Mesendoderm (in vitro differentiated cells): ENCODE measurements around the gene METTL15.

Experiments used
- DNase-seq: peaks from one replicate; pipeline ENCODE4 v3.0.0; 2013
- H2AK5ac ChIP-seq: 2 replicates; pipeline ENCODE4 v1.6.1; 2013; ENCODE audit warnings: low read length, inconsistent platforms
- H2BK120ac ChIP-seq: 2 replicates; pipeline ENCODE4 v1.6.1; 2013; ENCODE audit warnings: low read depth, mild to moderate bottlenecking, low read length, moderate library complexity, mixed read lengths
- H2BK15ac ChIP-seq: replicated peaks from 2 replicates; pipeline ENCODE4 v1.6.1; 2013; ENCODE audit warnings: low read depth, mild to moderate bottlenecking, moderate library complexity
- H2BK5ac ChIP-seq: 2 replicates; pipeline ENCODE4 v1.6.1; 2013; ENCODE audit warnings: low read length, inconsistent platforms
- H3K18ac ChIP-seq: 2 replicates; pipeline ENCODE4 v1.6.1; 2013; ENCODE audit warnings: mild to moderate bottlenecking, low read length, mixed read lengths
- H3K23ac ChIP-seq: one replicate; pipeline ENCODE4 v1.6.1; 2013; ENCODE audit warnings: low read length
- H3K27ac ChIP-seq: 2 replicates; pipeline ENCODE4 v1.5.1; 2013; ENCODE audit warnings: low read depth, mild to moderate bottlenecking, inconsistent platforms, low read length, moderate library complexity
- H3K27me3 ChIP-seq: 2 replicates; pipeline ENCODE4 v1.6.1; 2013; ENCODE audit warnings: low read length, control low read depth, mild to moderate bottlenecking, inconsistent platforms; ENCODE audit not compliant: insufficient read depth, poor library complexity
- H3K36me3 ChIP-seq: 2 replicates; pipeline ENCODE4 v1.6.1; 2013; ENCODE audit warnings: low read length, inconsistent platforms; ENCODE audit not compliant: control insufficient read depth, insufficient read depth
- H3K4ac ChIP-seq: one replicate; pipeline ENCODE4 v1.6.1; 2013; ENCODE audit warnings: low read depth, mild to moderate bottlenecking, low read length, moderate library complexity
- H3K4me1 ChIP-seq: 2 replicates; pipeline ENCODE4 v1.6.1; 2013; ENCODE audit warnings: low read depth, low read length, inconsistent platforms; ENCODE audit not compliant: control insufficient read depth
- H3K4me2 ChIP-seq: 2 replicates; pipeline ENCODE4 v1.6.1; 2013; ENCODE audit warnings: low read length
- H3K4me3 ChIP-seq: 2 replicates; pipeline ENCODE4 v1.5.1; 2013; ENCODE audit warnings: mild to moderate bottlenecking, low read length
- H3K56ac ChIP-seq: one replicate; pipeline ENCODE4 v1.6.1; 2013; ENCODE audit warnings: low read length
- H3K79me1 ChIP-seq: 2 replicates; pipeline ENCODE4 v1.6.1; 2013; ENCODE audit warnings: low read length, inconsistent platforms
- H3K79me2 ChIP-seq: 2 replicates; pipeline ENCODE4 v1.6.1; 2013; ENCODE audit warnings: mild to moderate bottlenecking, low read length; ENCODE audit not compliant: control insufficient read depth, insufficient read depth
- H3K9ac ChIP-seq: 2 replicates; pipeline ENCODE4 v1.6.1; 2013; ENCODE audit warnings: low read length, inconsistent platforms
- H4K5ac ChIP-seq: one replicate; pipeline ENCODE4 v1.6.1; 2013; ENCODE audit warnings: low read length
- H4K8ac ChIP-seq: one replicate; pipeline ENCODE4 v1.6.1; 2013; ENCODE audit warnings: low read depth, mild to moderate bottlenecking, control low read depth, low read length, moderate library complexity
- WGBS: extraction: QIAGEN DNeasy Blood & Tissue Kit; methylation state at CpG from one replicate; pipeline ENCODE4 v1.1.7; 2013; ENCODE audit warnings: low lambda C conversion rate, missing lambda C conversion rate; ENCODE audit not compliant: insufficient coverage; ENCODE audit errors: extremely low coverage; 5-methylcytosine and 5-hydroxymethylcytosine counted together

The METTL15 gene

GRCh38 chr11:28346209-28346608 is 238.0 kb downstream of the METTL15 start:
- H4K5ac ChIP-seq, result no peak overlapping the region
- no peaks in the 10 kb centered on the region for H3K79me1 ChIP-seq
- H2BK120ac ChIP-seq, result no peak overlapping the region
- no peaks in the 10 kb centered on the region for H3K79me2 ChIP-seq
- no peaks in the 10 kb centered on the region for H3K4me1 ChIP-seq
- H3K9ac ChIP-seq, result no peak overlapping the region
- no peak overlapping the region for H4K8ac ChIP-seq
- H2BK15ac ChIP-seq, result no peak overlapping the region
- no peak overlapping the region for H3K18ac ChIP-seq
- H3K4ac ChIP-seq, result no peak overlapping the region
- no peak for DNase-seq
- no peak overlapping the region for H3K56ac ChIP-seq
- H3K36me3 ChIP-seq, result no peaks in the 10 kb centered on the region
- H3K27ac ChIP-seq, result no peak overlapping the region
- no peak overlapping the region for H2BK5ac ChIP-seq
- H2AK5ac ChIP-seq, result no peak overlapping the region
- no peak overlapping the region for H3K4me2 ChIP-seq
- H3K23ac ChIP-seq, result no peak overlapping the region
- no peaks in the 10 kb centered on the region for H3K27me3 ChIP-seq
- no peak overlapping the region for H3K4me3 ChIP-seq

- Histone ChIP-seq H3K79me1 (no peaks in the 10 kb centered on the region), H3K23ac (no peak overlapping the region), H3K36me3 (no peaks in the 10 kb centered on the region), H3K56ac (no peak overlapping the region), H2BK120ac (no peak overlapping the region), H3K27ac (no peak overlapping the region), H2BK5ac (no peak overlapping the region), H4K5ac (no peak overlapping the region), H4K8ac (no peak overlapping the region), H3K27me3 (no peaks in the 10 kb centered on the region), H3K18ac (no peak overlapping the region), H3K4me1 (no peaks in the 10 kb centered on the region), H2BK15ac (no peak overlapping the region), H3K79me2 (no peaks in the 10 kb centered on the region), H3K4ac (no peak overlapping the region), H2AK5ac (no peak overlapping the region), H3K4me2 (no peak overlapping the region), H3K9ac (no peak overlapping the region), H3K4me3 (no peak overlapping the region)
- WGBS, result no CpG with 5 or more reads among the region's 1 CpG
- no peak for DNase-seq
Observed at GRCh38 chr11:28346721-28347120, 238.5 kb downstream of the METTL15 start.

GRCh38 chr11:28347371-28347770 is 239.2 kb downstream of the METTL15 start:
- H2BK15ac ChIP-seq, result no peak overlapping the region
- no peaks in the 10 kb centered on the region for H3K79me1 ChIP-seq
- H3K4me1 ChIP-seq, result no peaks in the 10 kb centered on the region
- no peak overlapping the region for H4K5ac ChIP-seq
- H3K27me3 ChIP-seq, result no peaks in the 10 kb centered on the region
- H3K4ac ChIP-seq, result no peak overlapping the region
- no peak overlapping the region for H3K56ac ChIP-seq
- no peaks in the 10 kb centered on the region for H3K79me2 ChIP-seq
- no peak overlapping the region for H2AK5ac ChIP-seq
- no CpG with 5 or more reads among the region's 5 CpGs for WGBS
- H4K8ac ChIP-seq, result no peak overlapping the region
- no peak overlapping the region for H3K27ac ChIP-seq
- no peak overlapping the region for H3K4me2 ChIP-seq
- H2BK120ac ChIP-seq, result no peak overlapping the region
- no peak for DNase-seq
- H3K9ac ChIP-seq, result no peak overlapping the region
- H3K18ac ChIP-seq, result no peak overlapping the region
- H3K23ac ChIP-seq, result no peak overlapping the region
- no peak overlapping the region for H2BK5ac ChIP-seq
- no peak overlapping the region for H3K4me3 ChIP-seq
- no peaks in the 10 kb centered on the region for H3K36me3 ChIP-seq

GRCh38 chr11:28350216-28350615 is 242.0 kb downstream of the METTL15 start:
- Histone ChIP-seq H3K36me3 (no peaks in the 10 kb centered on the region), H3K79me1 (no peaks in the 10 kb centered on the region), H3K4me1 (no peaks in the 10 kb centered on the region), H4K5ac (no peak overlapping the region), H2BK5ac (no peak overlapping the region), H3K9ac (no peak overlapping the region), H3K4me2 (no peak overlapping the region), H3K4ac (no peak overlapping the region), H2AK5ac (no peak overlapping the region), H3K56ac (no peak overlapping the region), H4K8ac (no peak overlapping the region), H3K27me3 (no peaks in the 10 kb centered on the region), H2BK15ac (no peak overlapping the region), H3K27ac (no peak overlapping the region), H3K23ac (no peak overlapping the region), H2BK120ac (no peak overlapping the region), H3K4me3 (no peak overlapping the region), H3K18ac (no peak overlapping the region), H3K79me2 (no peaks in the 10 kb centered on the region)
- DNase-seq, result no peak

- Histone ChIP-seq H3K79me2 (no peaks in the 10 kb centered on the region), H2BK15ac (no peak overlapping the region), H4K8ac (no peak overlapping the region), H3K27me3 (no peaks in the 10 kb centered on the region), H3K4me1 (no peaks in the 10 kb centered on the region), H3K18ac (no peak overlapping the region), H2BK5ac (no peak overlapping the region), H4K5ac (no peak overlapping the region), H3K79me1 (no peaks in the 10 kb centered on the region), H3K4ac (no peak overlapping the region), H3K23ac (no peak overlapping the region), H3K9ac (no peak overlapping the region), H2BK120ac (no peak overlapping the region), H3K56ac (no peak overlapping the region), H3K36me3 (no peaks in the 10 kb centered on the region), H2AK5ac (no peak overlapping the region), H3K27ac (no peak overlapping the region), H3K4me2 (no peak overlapping the region), H3K4me3 (no peak overlapping the region)
- DNase-seq, result no peak
- no CpG with 5 or more reads among the region's 2 CpGs for WGBS
Observed at GRCh38 chr11:28353991-28354390, 245.8 kb downstream of the METTL15 start.

- Histone ChIP-seq H3K4ac (no peak overlapping the region), H3K27ac (no peak overlapping the region)
Observed at GRCh38 chr11:28366549-28367346, 258.6 kb downstream of the METTL15 start.

More at GRCh38 chr11:28366549-28367346, 258.6 kb downstream of the METTL15 start:
- H3K9ac ChIP-seq, result no peak overlapping the region
- H2AK5ac ChIP-seq, result no peak overlapping the region
- H3K36me3 ChIP-seq, result no peaks in the 10 kb centered on the region
- H2BK5ac ChIP-seq, result no peak overlapping the region
- H4K5ac ChIP-seq, result no peak overlapping the region
- H4K8ac ChIP-seq, result no peak overlapping the region
- no CpG with 5 or more reads among the region's 2 CpGs for WGBS
- no peak overlapping the region for H2BK120ac ChIP-seq
- no peak overlapping the region for H3K23ac ChIP-seq
- H3K4me1 ChIP-seq, result no peaks in the 10 kb centered on the region
- H3K4me3 ChIP-seq, result no peak overlapping the region
- no peak overlapping the region for H3K4me2 ChIP-seq
- no peaks in the 10 kb centered on the region for H3K27me3 ChIP-seq
- no peak overlapping the region for H3K18ac ChIP-seq
- H2BK15ac ChIP-seq, result no peak overlapping the region
- no peaks in the 10 kb centered on the region for H3K79me1 ChIP-seq
- DNase-seq, result no peak
- H3K79me2 ChIP-seq, result no peaks in the 10 kb centered on the region
- H3K56ac ChIP-seq, result no peak overlapping the region
